GM18517 (cell line): ENCODE data around the gene ZNF77.
"Not testable (repeated sequence)": the region's sequence is repeated elsewhere in the genome, so short reads cannot be mapped to it uniquely, and the experiment has no call there.

Experiments
- ATAC-seq: cut with Tn5 transposase; IDR thresholded peaks from one replicate; pipeline ENCODE4 v1.9.1; 2021; ENCODE audit warnings: mild to moderate bottlenecking, moderate library complexity; ENCODE audit not compliant: unreplicated experiment

Gene ZNF77

GRCh38 chr19:2923510-2923909, 21.3 kb downstream of the ZNF77 start:
- no peak for ATAC-seq

- no peak for ATAC-seq
These were observed 21.8 kb downstream of the ZNF77 start for GRCh38 chr19:2922987-2923386.

- ATAC-seq: no peak
These were observed 27.2 kb downstream of the ZNF77 start for GRCh38 chr19:2917275-2918184.

- ATAC-seq: no peak
These were observed 32.5 kb downstream of the ZNF77 start for GRCh38 chr19:2912306-2912705.

- ATAC-seq: no peak
These were observed 38.1 kb downstream of the ZNF77 start for GRCh38 chr19:2906631-2907195.

DNA sequence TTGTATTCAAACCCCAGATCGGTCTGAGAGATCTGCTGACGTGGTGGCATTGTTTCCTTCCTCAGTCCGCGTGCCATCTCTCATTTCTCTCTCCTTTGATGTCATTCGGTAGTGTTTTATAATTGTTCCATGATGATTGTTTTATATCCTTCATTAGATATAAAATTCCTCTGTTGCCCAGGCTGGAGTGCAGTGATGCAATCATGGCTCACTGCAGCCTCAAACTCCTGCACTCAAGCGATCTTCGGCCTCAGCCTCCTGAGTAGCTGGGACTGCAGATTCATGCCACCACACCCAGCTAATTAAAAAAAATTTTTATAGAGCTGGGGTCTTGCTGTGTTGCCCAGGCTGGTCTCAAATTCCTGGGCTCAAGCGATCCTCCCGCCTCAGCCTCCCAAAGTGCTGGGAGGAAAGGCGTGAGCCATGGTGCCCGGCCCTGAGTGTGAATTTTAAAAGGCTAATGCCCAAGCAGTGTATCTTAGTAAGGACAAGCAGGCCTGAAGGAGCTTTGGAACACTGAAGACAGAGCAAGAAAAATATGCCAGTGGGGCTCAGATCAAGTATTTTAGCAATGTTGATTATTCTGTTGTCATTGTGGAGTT, 38.8 kb downstream of the ZNF77 start:
- no peak for ATAC-seq

DNA sequence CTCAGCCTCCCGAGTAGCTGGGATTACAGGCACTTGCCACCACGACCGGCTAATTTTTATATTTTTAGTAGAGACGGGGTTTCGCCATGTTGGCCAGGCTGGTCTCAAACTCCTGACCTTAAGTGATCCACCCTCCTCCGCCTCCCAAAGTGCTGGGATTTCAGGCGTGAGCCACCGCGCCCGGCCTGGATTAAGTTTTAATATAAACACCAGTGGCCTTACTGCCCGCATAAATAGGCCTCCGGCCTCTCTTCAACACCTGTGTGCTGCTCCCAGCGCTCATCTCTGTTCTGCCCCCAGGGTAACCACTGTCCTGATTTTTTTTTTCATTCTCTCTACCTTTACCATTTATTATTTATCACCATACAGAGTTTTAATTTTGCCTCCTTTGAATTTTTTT, 41.4 kb downstream of the ZNF77 start:
- ATAC-seq: not testable (repeated sequence)

DNA sequence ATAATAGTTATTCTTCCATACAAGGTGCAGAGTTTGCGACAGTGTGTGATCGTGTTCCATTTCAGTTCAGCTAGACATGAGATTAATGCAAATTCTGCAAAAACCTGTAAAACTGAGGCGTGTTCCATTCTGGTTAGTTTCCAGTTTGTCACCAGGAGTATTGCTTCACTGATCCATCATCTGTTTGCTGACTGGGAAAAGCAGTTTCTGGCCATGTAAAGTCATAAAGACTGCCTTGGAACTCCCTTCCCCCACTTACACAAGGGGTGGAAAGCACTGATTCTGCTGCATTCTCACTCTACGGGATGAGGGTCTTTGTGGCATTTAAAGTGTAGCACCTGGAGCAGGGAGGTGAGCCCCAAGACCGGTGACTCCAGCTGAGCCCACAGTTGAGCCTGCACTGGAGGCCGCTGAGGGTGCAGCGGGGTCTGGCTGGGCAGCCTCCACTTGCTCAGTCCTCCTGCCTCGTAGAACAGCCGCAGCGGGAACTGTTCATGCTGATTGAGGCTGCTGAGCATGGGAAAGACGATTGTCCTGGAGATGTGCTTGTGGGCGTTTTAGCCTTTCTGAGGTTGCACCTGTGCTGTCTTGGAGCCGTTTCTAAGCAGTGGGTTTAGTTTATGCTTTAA, 42.1 kb downstream of the ZNF77 start:
- no peak for ATAC-seq

DNA sequence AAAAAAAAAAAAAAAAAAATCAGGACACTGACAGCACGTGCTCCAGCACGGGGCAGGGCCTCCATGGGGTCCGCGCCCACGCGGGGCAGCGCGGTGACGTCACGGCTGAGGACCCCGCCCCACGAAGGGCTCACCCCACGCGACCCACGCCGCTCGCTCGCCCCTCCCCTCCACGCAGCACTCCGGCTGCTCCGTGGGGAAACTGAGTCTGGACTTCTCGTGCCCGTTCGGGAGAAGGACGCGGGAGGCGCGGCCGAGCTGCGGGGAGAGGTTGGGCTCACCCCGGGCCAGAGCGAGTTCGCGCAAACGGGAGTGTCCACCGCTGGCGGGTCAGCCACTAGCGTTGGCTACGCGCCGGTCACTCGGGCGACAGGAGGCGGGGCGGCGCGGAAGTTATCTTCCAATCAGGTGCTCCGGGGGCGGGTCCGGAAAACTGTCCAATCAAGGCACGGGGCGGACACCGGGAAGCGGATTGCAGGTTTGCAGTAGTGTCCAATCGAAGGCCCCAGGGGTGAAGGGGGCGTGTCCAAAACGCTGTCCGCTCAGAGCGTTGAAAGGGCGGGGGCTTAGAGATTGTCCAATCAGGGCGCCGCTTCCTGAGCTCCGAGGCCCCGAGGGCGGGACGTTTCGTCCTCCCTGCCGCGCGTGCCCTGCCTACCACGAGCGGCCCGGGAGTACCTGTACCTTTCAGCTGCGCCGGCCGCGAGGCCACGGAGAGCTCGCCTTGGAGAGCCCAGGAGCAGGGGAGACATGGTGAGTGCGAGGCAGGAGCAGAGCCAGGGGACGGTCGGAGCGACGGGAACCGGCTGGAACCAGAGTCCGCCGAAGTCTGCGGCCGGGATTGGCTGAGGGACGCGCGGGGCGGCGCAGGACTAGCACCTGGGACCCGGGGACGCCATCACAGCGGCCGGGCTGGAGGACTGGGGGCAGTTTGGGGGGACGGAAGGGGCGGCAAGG, 44.2 kb downstream of the ZNF77 start, which contains the start of gene ZNF57:
Gene ZNF57, plus strand, starts transcription at position 633 of the 957 bp plus-strand sequence. Its CDS starts 118 bp downstream, at position 751.
- peak; percentile 90 for ATAC-seq

- ATAC-seq: no peak
These were observed 48.1 kb downstream of the ZNF77 start for GRCh38 chr19:2896694-2897093.

GRCh38 chr19:2890531-2890930, 54.2 kb downstream of the ZNF77 start:
- ATAC-seq: not testable (repeated sequence)

DNA sequence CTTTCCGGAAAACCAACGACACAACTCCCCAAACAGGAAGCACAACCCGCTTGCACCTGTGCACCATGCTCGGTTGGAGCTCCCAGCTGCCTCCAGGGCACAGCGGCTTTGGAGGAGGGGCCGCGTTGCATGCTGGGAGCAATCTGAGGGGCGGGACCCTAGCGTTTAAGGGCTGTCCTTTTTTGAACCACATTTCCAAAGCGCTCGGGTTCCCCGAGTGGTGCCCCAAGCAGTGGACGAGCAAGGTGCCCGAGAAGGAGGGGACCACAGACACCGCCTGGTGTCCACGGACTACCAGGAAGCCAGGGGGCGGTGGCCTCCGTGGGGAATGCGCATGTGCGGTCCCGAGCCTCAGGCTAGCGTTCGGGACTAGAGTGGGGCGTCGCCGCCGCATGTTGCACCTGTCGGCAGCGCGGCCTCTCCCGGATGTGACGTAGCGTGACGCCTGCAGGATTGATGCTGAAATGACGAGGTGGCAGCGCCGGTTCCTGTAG, 56.0 kb downstream of the ZNF77 start:
- ATAC-seq: no peak

DNA sequence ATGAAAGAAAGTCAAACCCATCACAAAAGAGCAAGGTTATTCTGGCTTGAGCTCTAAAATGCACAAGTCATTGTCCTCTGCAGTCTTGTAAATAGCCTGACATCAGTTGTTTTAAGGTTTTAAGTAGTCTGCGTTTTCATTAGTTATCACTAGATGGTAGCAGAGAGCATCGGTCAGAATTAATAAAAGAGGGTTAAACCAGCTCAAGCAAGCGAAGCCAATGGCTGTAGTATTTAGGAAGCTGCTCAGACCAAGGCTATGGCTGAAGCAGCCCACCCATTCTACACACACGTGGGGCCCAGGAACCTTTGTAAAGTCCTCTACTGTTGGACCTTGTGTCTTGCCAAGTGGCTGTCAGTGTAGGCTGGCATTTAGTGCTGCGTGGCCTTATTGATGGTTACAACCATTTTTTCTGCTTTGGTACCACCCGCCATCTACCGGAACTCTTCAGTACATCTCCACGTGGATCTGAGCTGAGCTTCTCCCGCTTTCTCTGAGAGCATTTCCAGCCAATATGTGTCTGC, 57.3 kb downstream of the ZNF77 start:
- no peak for ATAC-seq

DNA sequence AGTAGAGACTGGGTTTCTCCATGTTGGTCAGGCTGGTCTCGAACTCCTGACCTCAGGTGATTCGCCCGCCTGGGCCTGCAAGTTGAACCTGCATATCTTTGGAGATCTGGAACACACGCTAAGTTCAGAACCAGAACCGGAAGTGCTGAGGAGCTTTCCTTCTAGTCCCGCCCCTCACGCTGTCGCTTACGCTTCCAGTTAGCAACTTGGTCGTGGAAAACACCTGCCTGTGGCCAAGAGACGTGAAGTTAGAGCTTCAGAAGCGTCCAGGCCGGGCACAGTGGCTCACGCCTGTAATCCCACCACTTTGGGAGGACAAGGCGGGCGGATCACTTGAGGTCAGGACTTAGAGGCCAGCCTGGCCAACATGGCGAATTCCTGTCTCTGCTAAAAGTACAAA, 59.0 kb downstream of the ZNF77 start:
- ATAC-seq: no peak

DNA sequence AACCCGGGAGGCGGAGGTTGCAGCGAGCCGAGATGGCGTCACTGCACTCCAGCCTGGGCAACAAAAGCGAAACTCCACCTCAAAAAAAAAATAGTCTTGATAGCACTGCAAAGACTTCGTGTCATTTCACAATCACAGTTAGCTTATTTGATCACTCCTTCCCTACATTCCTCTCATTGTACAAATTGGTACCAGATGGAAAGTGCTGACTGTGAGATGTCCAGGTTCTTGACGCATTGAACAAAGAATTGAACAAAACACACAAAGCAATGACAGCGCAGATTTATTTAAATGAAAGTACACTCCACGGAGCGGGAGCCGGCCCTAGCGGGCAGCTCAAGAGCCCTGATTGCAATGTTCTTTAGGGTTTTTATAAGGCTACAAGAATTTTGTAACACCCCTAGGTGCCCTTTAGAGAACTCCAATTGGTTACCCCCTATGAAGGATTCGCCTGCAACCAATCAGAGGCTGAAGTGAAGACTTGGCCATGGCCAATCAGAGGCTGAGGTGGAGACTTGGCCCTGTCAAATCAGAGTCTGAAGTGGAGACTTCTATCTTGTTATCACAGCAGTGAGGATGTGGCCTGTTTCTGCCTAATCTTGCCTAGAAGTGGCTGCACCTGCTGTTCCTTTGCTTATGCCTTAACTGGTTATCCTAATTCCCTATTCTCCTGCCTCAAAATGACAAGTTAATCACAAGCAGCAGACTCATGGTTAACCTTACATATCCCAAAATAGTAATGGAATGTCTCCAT, 60.9 kb downstream of the ZNF77 start:
- no peak for ATAC-seq
